Activated CD4-positive, alpha-beta T cell treated with anti-CD3 and anti-CD28 coated beads for 4 hours (primary cell): ENCODE data around the gene NUMA1.
A peak's percentile ranks its signal among the peaks of the same experiment; 100 is the strongest.

ENCODE experiments used
- DNase-seq, 2 donors: peaks; one replicate each; pipeline ENCODE4 v3.0.0-alpha.2; 2020

NUMA1 gene

GRCh38 chr11:71999362-71999761 lies 81.0 kb downstream of the NUMA1 start:
- no peak for DNase-seq

- peak in 1 of 2 donors; percentile 20 for DNase-seq
These were observed 81.6 kb downstream of the NUMA1 start, which contains the start of gene IL18BP for GRCh38 chr11:71998649-71999310. IL18BP (plus strand) TSS chr11:71998909; CDS start chr11:71999985, 1,076 bp downstream.

- no peak for DNase-seq
These were observed 82.3 kb downstream of the NUMA1 start for GRCh38 chr11:71998061-71998460.

- DNase-seq = no peak
These were observed 82.7 kb downstream of the NUMA1 start for GRCh38 chr11:71997594-71997993.

- DNase-seq = no peak
These were observed 83.4 kb downstream of the NUMA1 start for GRCh38 chr11:71996946-71997345.

- DNase-seq = no peak
These were observed 83.8 kb downstream of the NUMA1 start for GRCh38 chr11:71996517-71996916.

- no peak for DNase-seq
These were observed 84.5 kb downstream of the NUMA1 start for GRCh38 chr11:71995726-71996291.

- no peak for DNase-seq
These were observed 85.6 kb downstream of the NUMA1 start for GRCh38 chr11:71994786-71995185.

- DNase-seq = no peak
These were observed 88.1 kb downstream of the NUMA1 start for GRCh38 chr11:71992136-71992730.

- no peak for DNase-seq
These were observed 88.8 kb downstream of the NUMA1 start for GRCh38 chr11:71991494-71991893.

- no peak for DNase-seq
These were observed 89.6 kb downstream of the NUMA1 start for GRCh38 chr11:71990701-71991100.

- DNase-seq = no peak
These were observed 92.3 kb downstream of the NUMA1 start for GRCh38 chr11:71988050-71988449.

GRCh38 chr11:71987521-71987920 lies 92.8 kb downstream of the NUMA1 start:
- no peak for DNase-seq

GRCh38 chr11:71986131-71986530 lies 94.2 kb downstream of the NUMA1 start:
- DNase-seq = no peak

GRCh38 chr11:71979602-71980001 lies 100.7 kb downstream of the NUMA1 start:
- no peak for DNase-seq

GRCh38 chr11:71979094-71979493 lies 101.2 kb downstream of the NUMA1 start:
- DNase-seq = no peak

GRCh38 chr11:71977743-71978418 lies 102.5 kb downstream of the NUMA1 start:
- peak; percentile 23 to 61 for DNase-seq

GRCh38 chr11:71977090-71977489 lies 103.3 kb downstream of the NUMA1 start:
- DNase-seq = no peak

- DNase-seq = no peak
These were observed 103.8 kb downstream of the NUMA1 start for GRCh38 chr11:71976551-71976950.

GRCh38 chr11:71971680-71972079 lies 108.7 kb downstream of the NUMA1 start:
- no peak for DNase-seq

- DNase-seq = no peak
These were observed 115.7 kb downstream of the NUMA1 start for GRCh38 chr11:71964641-71965040.

- DNase-seq = no peak
These were observed 116.9 kb downstream of the NUMA1 start for GRCh38 chr11:71963468-71963867.

- no peak for DNase-seq
These were observed 117.8 kb downstream of the NUMA1 start for GRCh38 chr11:71962428-71963038.
